Kidney epithelial cell (primary cell): ENCODE results near the gene IFNA2. TPM values are rescaled to one million over a fixed set of nuclear protein-coding genes. Genes with fewer than 3 reads are reported as not detected.
A peak's percentile ranks its signal among the peaks of the same experiment; 100 is the strongest.
"Not testable (repeated sequence)": the region's sequence is repeated elsewhere in the genome, so short reads cannot be mapped to it uniquely, and the experiment has no call there.

Source experiments
- DNase-seq: peaks from one replicate; pipeline ENCODE4 v3.0.0-alpha.2; 2010; ENCODE audit warnings: low read depth
- H3K27me3 ChIP-seq: 2 replicates; pipeline ENCODE4 v1.6.0; 2011; ENCODE audit warnings: low read length; ENCODE audit not compliant: control insufficient read depth, insufficient read depth
- H3K36me3 ChIP-seq: 2 replicates; pipeline ENCODE4 v1.5.1; 2011; ENCODE audit warnings: low read length; ENCODE audit not compliant: control insufficient read depth, insufficient read depth
- H3K4me3 ChIP-seq: 2 replicates; pipeline ENCODE4 v1.5.1; 2011; ENCODE audit warnings: low read depth, mild to moderate bottlenecking, control low read depth, low read length
- total RNA-seq: library from RNA; depleted of rRNA; stranded (reverse); fragments of >200 nt; gene quantifications from 2 replicates; pipeline ENCODE4 v1.2.3, GENCODE V29; 2015
- TF ChIP-seq, protein P1 (sequence below): IDR thresholded peaks from 2 replicates; pipeline ENCODE4 v1.5.1; 2011; ENCODE audit warnings: mild to moderate bottlenecking, moderate library complexity, low read length, control low read depth, inconsistent platforms; ENCODE audit not compliant: insufficient read depth, poor library complexity, severe bottlenecking

Gene IFNA2
- total RNA-seq, 1 donor from 2014 or later: not detected

GRCh38 chr9:21392270-21392669 lies 7.1 kb upstream of the IFNA2 start:
- TF ChIP-seq, protein P1, sequence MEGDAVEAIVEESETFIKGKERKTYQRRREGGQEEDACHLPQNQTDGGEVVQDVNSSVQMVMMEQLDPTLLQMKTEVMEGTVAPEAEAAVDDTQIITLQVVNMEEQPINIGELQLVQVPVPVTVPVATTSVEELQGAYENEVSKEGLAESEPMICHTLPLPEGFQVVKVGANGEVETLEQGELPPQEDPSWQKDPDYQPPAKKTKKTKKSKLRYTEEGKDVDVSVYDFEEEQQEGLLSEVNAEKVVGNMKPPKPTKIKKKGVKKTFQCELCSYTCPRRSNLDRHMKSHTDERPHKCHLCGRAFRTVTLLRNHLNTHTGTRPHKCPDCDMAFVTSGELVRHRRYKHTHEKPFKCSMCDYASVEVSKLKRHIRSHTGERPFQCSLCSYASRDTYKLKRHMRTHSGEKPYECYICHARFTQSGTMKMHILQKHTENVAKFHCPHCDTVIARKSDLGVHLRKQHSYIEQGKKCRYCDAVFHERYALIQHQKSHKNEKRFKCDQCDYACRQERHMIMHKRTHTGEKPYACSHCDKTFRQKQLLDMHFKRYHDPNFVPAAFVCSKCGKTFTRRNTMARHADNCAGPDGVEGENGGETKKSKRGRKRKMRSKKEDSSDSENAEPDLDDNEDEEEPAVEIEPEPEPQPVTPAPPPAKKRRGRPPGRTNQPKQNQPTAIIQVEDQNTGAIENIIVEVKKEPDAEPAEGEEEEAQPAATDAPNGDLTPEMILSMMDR: peak; percentile 33
- H3K27me3 ChIP-seq: peaks cover 5% of the 10 kb centered on the region
- DNase-seq: no peak
- H3K4me3 ChIP-seq: no peak overlapping the region
- no peaks in the 10 kb centered on the region for H3K36me3 ChIP-seq

DNA sequence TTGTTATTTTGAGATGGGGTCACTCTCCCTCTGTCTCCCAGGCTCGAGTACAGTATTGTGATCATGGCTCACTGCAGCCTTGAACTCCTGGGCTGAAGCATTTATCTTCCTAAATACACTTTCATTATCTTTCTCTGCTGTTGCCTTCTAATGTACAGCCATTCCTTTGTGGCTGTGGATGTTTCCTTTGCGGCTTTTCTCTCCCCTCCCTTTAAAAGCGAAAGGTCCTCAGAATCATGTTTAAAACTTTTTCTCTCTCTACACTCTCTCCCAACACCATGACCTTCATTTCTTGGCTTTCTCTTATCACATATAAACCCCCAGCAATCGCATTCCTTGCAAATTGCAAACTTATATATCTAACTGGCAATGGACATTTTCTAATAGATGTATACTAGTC lies 1.6 kb downstream of the IFNA2 start:
- TF ChIP-seq, protein P1: no peak
- H3K36me3 ChIP-seq: no peaks in the 10 kb centered on the region
- no peaks in the 10 kb centered on the region for H3K27me3 ChIP-seq
- H3K4me3 ChIP-seq: no peak overlapping the region
- no peak for DNase-seq

- Histone ChIP-seq H3K36me3 (no peaks in the 10 kb centered on the region), H3K4me3 (no peak overlapping the region), H3K27me3 (no peaks in the 10 kb centered on the region)
- no peak for DNase-seq
- TF ChIP-seq, protein P1: no peak
These were observed 3.5 kb downstream of the IFNA2 start for GRCh38 chr9:21381448-21382339.

DNA sequence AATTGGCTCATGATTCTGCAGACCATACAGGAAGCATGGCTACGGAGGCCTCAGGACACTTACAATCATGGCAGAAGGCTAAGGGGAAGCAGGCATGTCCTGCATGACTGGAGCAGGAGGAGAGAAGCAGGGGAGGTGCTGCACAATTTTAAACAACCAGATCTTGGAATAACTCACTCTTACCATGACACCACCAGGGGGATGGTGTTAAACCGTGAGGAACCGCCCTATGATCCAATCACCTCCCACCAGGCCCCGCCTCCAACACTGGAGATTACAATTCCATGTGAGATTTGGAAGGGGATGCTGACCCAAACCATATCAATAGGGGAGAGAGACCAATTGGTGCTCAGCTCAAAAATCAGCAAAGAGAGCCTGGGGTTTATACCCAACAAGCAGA lies 13.7 kb downstream of the IFNA2 start:
- H3K36me3 ChIP-seq, H3K27me3 ChIP-seq, DNase-seq: not testable (repeated sequence)

GRCh38 chr9:21367957-21368356 lies 17.2 kb downstream of the IFNA2 start, which contains the start of gene IFNA13:
TSS of gene IFNA13 (minus strand) at chr9:21368057. CDS start at chr9:21368010, 47 bp downstream.
- Histone ChIP-seq H3K27me3 (no peaks in the 10 kb centered on the region), H3K36me3 (no peaks in the 10 kb centered on the region), H3K4me3 (no peak within 1 kb of the TSS)
- no peak for DNase-seq
- TF ChIP-seq, protein P1: no peak

More for the DNA sequence above, 13.7 kb downstream of the IFNA2 start:
- not testable (repeated sequence) for H3K4me3 ChIP-seq

DNA sequence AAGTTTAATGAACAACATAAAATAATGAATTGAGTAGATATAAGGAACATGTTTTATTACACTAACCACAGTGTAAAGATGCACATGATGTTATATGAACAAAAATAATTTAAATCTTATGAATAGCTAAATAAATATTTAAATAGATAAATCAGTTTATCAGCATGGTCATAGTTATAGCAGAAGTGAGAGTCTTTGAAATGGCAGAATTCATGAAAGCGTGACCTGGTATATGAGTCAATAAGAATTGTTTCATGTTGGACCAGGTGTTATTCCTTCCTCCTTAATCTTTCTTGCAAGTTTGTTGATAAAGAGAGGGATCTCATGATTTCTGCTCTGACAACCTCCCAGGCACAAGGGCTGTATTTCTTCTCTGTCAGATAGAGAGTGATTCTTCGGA lies 18.0 kb downstream of the IFNA2 start:
- H3K27me3 ChIP-seq, H3K36me3 ChIP-seq, H3K4me3 ChIP-seq, DNase-seq: not testable (repeated sequence)

DNA sequence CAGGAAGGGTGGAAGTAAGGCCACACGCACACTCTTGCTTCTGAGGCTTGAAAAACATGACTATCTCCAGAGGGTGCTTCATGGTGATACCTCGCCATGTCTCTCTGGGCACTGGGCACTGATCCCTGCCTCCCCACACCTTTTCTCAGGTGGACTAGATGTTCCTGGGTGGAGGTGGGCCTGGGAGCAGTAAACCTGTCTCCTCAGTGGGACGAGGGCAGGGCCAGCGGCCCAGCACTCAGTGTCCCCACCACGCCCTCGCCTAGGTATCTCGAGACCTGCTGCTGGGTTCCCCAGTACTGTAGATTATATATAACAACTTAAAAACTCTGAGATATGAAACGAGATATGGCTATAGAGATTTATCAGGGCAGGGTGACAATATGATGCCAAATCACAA lies 22.9 kb downstream of the IFNA2 start:
- no peaks in the 10 kb centered on the region for H3K36me3 ChIP-seq

More for the DNA sequence above, 22.9 kb downstream of the IFNA2 start:
- H3K4me3 ChIP-seq: no peak overlapping the region
- no peaks in the 10 kb centered on the region for H3K27me3 ChIP-seq
- no peak for DNase-seq
- TF ChIP-seq, protein P1: no peak
